Gastroesophageal sphincter (tissue), 4 donors: ENCODE measurements around the gene ZFAND4. TPM values are rescaled to one million over a fixed set of nuclear protein-coding genes. Genes with fewer than 3 reads are reported as not detected.
"Not testable (repeated sequence)": the region's sequence is repeated elsewhere in the genome, so short reads cannot be mapped to it uniquely, and the experiment has no call there.

ENCODE experiments used
- ATAC-seq: fragments of 150-250 bp; one replicate; pipeline ENCODE4 v1.9.1; 2016; ENCODE audit warnings: mild to moderate bottlenecking, moderate library complexity
- H3K27ac ChIP-seq, 4 donors: fragments of 200-600 bp; sonication (generic) in 3 of 4; 1 replicate in 3 of 4; 2 replicates in 1 of 4; pipeline ENCODE4 v1.5.1; 2016 to 2019
- H3K27me3 ChIP-seq: fragments of 200-600 bp; sonication (generic); one replicate; pipeline ENCODE4 v1.5.1; 2019
- H3K36me3 ChIP-seq, 2 donors: fragments of 200-600 bp; sonication (generic); one replicate each; pipeline ENCODE4 v1.5.1; 2019; ENCODE audit warnings: control low read depth in 1 of 2
- H3K4me1 ChIP-seq, 3 donors: fragments of 200-600 bp; sonication (generic); 1 replicate in 2 of 3; 2 replicates in 1 of 3; pipeline ENCODE4 v1.5.1; 2016 to 2019; ENCODE audit warnings: control low read depth in 2 of 3
- H3K4me3 ChIP-seq, 2 donors: fragments of 200-600 bp; sonication (generic); one replicate each; pipeline ENCODE4 v1.5.1; 2019; ENCODE audit warnings: mild to moderate bottlenecking in 1 of 2, moderate library complexity in 1 of 2
- H3K9me3 ChIP-seq, 3 donors: fragments of 200-600 bp; sonication (generic); one replicate each; pipeline ENCODE4 v1.5.1; 2017 to 2019; ENCODE audit warnings: control low read depth in 2 of 3
- EP300 ChIP-seq: sonication (generic); formaldehyde crosslinking; IDR thresholded peaks from one replicate; pipeline ENCODE4 v1.6.1; 2017; ENCODE audit warnings: antibody characterized with exemption, mild to moderate bottlenecking
- POLR2A ChIP-seq, 2 donors: fragments of 450-650 bp; IDR thresholded peaks; one replicate each; pipeline ENCODE4 v1.6.1; 2017; ENCODE audit warnings: antibody characterized with exemption in 2 of 2, mild to moderate bottlenecking in 2 of 2, moderate library complexity in 1 of 2
- POLR2AphosphoS5 ChIP-seq: sonication (generic); formaldehyde crosslinking; IDR thresholded peaks from one replicate; pipeline ENCODE4 v1.6.1; 2017; ENCODE audit warnings: antibody characterized with exemption
- WGBS, 2 donors: methylation state at CpG; one replicate each; pipeline ENCODE4 v1.1.5; 2018; ENCODE audit warnings: low coverage in 1 of 2; 5-methylcytosine and 5-hydroxymethylcytosine counted together
- total RNA-seq, 4 donors: library from RNA; depleted of rRNA; stranded (reverse); fragments of >200 nt; gene quantifications; one replicate each; pipeline ENCODE4 v1.1.0, GENCODE V29; 2016
- TF ChIP-seq, protein P1 (sequence below), 4 experiments: fragments of 200-600 bp in 2 of 4; fragments of 450-650 bp in 2 of 4; sonication (generic) in 1 of 4; IDR thresholded peaks; one replicate each; pipeline ENCODE4 v1.5.1; 2017 to 2019; ENCODE audit warnings: antibody characterized with exemption in 4 of 4, mild to moderate bottlenecking in 2 of 4, moderate library complexity in 2 of 4

The ZFAND4 gene
- total RNA-seq, 4 donors from 2014 or later, result 13.7 to 20.0 (median 16.1) TPM

DNA sequence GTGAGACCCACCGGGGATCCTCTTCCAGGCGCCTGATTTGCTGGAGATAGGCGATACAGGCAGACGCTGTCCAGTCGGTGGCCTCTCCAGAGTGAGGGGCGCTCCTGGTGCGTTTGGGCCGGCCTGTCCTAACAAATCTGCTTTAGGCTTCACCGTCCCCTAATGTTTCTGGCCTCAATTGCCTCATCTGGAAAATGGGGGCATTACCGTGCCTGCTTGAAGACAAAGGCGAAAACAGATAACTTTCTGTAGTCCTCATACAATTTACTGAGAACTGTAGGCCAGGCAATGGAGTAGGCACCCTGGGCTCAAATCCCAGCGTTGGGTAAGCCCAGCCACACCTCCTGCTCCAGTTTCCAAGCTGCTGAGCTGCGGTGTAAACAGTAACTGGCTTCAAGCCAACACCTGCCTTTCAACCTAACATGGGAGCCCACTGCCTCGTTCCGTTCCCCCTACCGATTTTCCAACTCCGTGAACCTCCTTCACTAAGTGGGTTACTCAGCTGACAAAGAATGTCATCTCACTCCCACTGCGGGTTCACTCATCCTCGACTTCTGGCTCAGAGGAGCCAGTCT, 589 bp upstream of the ZFAND4 start:
- peak overlapping the region; percentile 78 to 80 for H3K4me3 ChIP-seq
- ATAC-seq, result no peak
- TF ChIP-seq POLR2AphosphoS5, result no peak
- no peak for TF ChIP-seq POLR2A (IDR thresholded peaks at IDR 0.05)
- TF ChIP-seq, protein P1, sequence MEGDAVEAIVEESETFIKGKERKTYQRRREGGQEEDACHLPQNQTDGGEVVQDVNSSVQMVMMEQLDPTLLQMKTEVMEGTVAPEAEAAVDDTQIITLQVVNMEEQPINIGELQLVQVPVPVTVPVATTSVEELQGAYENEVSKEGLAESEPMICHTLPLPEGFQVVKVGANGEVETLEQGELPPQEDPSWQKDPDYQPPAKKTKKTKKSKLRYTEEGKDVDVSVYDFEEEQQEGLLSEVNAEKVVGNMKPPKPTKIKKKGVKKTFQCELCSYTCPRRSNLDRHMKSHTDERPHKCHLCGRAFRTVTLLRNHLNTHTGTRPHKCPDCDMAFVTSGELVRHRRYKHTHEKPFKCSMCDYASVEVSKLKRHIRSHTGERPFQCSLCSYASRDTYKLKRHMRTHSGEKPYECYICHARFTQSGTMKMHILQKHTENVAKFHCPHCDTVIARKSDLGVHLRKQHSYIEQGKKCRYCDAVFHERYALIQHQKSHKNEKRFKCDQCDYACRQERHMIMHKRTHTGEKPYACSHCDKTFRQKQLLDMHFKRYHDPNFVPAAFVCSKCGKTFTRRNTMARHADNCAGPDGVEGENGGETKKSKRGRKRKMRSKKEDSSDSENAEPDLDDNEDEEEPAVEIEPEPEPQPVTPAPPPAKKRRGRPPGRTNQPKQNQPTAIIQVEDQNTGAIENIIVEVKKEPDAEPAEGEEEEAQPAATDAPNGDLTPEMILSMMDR (IDR thresholded peaks at IDR 0.05), result no peak
- TF ChIP-seq EP300, result no peak

DNA sequence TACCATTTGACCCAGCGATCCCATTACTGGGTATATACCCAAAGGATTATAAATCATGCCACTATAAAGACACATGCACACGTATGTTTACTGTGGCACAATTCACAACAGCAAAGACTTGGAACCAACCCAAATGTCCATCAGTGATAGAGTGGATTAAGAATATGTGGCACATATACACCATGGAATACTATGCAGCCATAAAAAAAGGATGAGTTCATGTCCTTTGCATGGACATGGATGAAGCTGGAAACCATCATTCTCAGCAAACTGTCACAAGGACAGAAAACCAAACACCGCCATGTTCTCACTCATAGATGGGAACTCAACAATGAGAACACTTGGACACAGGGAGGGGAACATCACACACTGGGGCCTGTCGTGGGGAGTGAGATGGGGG, 1.3 kb downstream of the ZFAND4 start:
- H3K4me1 ChIP-seq, result peaks cover 0 to 20% (median 0%) of the 10 kb centered on the region in 3 donors
- WGBS, 2 donors, result 69 to 95% methylated on average over 3 of the region's 4 CpGs
- H3K36me3 ChIP-seq, ATAC-seq, H3K9me3 ChIP-seq, H3K27me3 ChIP-seq, H3K27ac ChIP-seq: not testable (repeated sequence)
- H3K4me3 ChIP-seq, result peak overlapping the region in 1 of 2 donors; percentile 78

More for the DNA sequence above, 589 bp upstream of the ZFAND4 start:
- WGBS, 2 donors, result 30 to 60% methylated on average over 8 to 11 of the region's 19 CpGs
- Histone ChIP-seq H3K27ac (peak overlapping the region; percentile 34 to 94 (median 90)), H3K27me3 (no peaks in the 10 kb centered on the region), H3K36me3 (no peaks in the 10 kb centered on the region), H3K9me3 (no peaks in the 10 kb centered on the region), H3K4me1 (peaks cover 0 to 20% (median 0%) of the 10 kb centered on the region in 3 donors)

DNA sequence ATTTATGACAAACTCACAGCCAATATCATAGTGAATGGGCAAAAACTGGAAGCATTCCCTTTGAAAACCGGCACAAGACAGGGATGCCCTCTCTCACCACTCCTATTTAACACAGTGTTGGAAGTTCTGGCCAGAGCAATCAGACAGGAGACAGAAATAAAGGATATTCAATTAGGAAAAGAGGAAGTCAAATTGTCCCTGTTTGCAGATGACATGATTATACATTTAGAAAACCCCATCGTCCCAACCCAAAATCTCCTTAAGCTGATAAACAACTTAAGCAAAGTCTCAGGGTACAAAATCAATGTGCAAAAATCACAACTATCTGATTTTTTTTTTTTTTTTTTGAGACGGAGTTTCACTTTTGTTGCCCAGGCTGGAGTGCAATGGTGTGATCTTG, 2.7 kb downstream of the ZFAND4 start:
- H3K27me3 ChIP-seq, H3K9me3 ChIP-seq, H3K36me3 ChIP-seq, ATAC-seq, H3K27ac ChIP-seq, H3K4me3 ChIP-seq: not testable (repeated sequence)
- peaks cover 0 to 20% (median 0%) of the 10 kb centered on the region in 3 donors for H3K4me1 ChIP-seq
- 84 to 90% methylated on average over 3 of the region's 3 CpGs for WGBS, 2 donors

DNA sequence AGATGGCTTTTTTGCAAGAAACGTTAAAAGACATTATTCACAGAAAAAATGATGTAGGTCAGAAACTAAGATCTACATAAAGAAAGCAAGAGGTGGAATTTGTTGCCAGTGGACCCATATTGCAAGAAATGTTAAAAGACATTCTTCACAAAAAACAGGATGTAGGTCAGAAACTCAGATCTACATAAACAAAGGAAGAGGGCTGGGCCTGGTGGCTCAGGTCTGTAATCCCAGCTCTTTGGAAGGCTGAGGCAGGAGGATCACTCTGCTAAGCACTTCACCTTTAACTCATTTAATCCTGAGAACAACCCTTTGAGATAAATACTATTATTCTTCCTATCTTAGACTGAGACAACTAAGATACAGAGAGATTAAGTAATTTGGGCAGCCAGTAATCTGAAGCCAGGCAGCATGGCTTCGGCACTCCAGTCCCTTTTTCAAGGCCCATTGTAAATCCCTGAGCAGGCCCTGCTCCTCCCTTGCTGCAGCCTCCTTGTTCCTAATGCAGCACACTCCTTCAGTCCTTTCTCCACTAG, 11.6 kb downstream of the ZFAND4 start:
- ATAC-seq, result no peak
- Histone ChIP-seq H3K4me3 (no peak overlapping the region), H3K36me3 (peaks cover 0 to 40% of the 10 kb centered on the region in 2 donors), H3K4me1 (no peaks in the 10 kb centered on the region), H3K27me3 (no peaks in the 10 kb centered on the region), H3K9me3 (peaks cover 0 to 13% (median 0%) of the 10 kb centered on the region in 3 donors), H3K27ac (no peak overlapping the region)
- WGBS, 2 donors, result 97 to 100% methylated on average over 1 to 2 of the region's 2 CpGs
- TF ChIP-seq EP300 (no peak), POLR2AphosphoS5 (no peak), POLR2A (IDR thresholded peaks at IDR 0.05) (no peak)
- TF ChIP-seq, protein P1 (IDR thresholded peaks at IDR 0.05), result no peak

DNA sequence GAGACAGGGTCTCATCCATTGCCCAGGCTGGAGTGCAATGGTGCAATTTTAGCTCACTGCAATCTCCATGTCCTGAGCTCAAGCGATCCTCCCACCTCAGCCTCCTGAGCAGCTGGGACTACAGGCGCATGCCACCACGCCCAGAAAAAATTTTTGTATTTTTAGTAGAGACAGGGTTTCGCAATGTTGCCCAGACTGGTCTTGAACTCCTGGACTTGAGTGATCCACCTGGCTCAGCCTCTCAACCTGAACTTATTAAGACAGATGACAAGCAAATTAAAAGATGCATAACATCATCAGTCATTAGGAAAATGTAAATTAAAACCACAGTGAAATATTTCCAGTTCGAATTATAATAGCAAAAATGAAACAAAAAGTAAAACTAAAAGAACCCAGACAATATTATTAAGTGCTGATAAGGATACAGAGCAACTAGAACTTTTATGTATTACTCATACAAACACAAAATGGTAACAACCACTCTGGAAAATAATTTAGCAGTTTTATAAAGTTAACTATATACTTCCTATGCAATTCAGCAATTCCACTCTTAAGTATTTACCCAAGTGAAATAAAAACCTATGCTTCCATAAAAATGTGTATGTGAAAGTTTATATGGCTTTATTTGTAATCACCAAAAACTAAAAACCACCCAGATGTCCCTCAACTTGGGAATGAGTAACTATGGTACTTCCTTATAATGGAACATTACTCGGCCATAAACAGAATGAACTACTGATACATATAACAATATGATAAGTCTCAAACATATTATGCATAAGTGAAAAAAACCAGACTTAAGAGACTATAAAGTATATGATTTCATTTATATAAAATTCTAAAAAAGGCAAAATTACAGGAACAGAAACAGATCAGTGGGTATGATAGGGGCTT, 15.3 kb downstream of the ZFAND4 start:
- TF ChIP-seq EP300 (no peak), POLR2A (IDR thresholded peaks at IDR 0.05) (no peak), POLR2AphosphoS5 (no peak)
- TF ChIP-seq, protein P1 (IDR thresholded peaks at IDR 0.05), result no peak
- WGBS, 2 donors, result 95 to 96% methylated on average over 5 of the region's 6 CpGs
- H3K4me3 ChIP-seq, result no peak overlapping the region
- no peak overlapping the region for H3K27ac ChIP-seq
- H3K9me3 ChIP-seq, result peaks cover 0 to 13% (median 0%) of the 10 kb centered on the region in 3 donors
- peaks cover 0 to 36% of the 10 kb centered on the region in 2 donors for H3K36me3 ChIP-seq
- no peak for ATAC-seq
- H3K27me3 ChIP-seq, result no peaks in the 10 kb centered on the region
- H3K4me1 ChIP-seq, result no peaks in the 10 kb centered on the region
